HG02852 (cell line): ENCODE data around the gene TTC3.
"Not testable (repeated sequence)": the region's sequence is repeated elsewhere in the genome, so short reads cannot be mapped to it uniquely, and the experiment has no call there.

Experiments
- ATAC-seq: cut with Tn5 transposase; IDR thresholded peaks from one replicate; pipeline ENCODE4 v1.9.1; 2021; ENCODE audit warnings: mild to moderate bottlenecking, moderate library complexity; ENCODE audit not compliant: unreplicated experiment

TTC3 gene

DNA sequence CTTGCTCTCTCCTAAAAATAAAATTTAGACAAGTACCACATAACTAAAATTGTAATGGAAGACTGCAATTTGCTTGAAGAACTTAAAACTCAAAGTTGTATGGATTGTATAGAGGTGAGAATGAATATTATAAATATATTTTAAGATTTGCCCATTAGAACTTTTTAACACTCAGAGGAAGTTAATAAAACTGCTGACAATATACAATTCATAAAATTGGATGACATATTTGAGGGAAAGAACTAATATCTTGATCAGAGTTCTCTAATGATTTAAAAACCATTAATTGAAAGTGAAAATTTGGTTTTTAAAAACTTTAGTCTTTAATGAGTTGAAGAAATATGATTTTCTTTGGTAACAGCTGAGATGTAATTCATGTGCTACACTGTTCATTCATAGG is 20.9 kb downstream of the TTC3 start:
- no peak for ATAC-seq

DNA sequence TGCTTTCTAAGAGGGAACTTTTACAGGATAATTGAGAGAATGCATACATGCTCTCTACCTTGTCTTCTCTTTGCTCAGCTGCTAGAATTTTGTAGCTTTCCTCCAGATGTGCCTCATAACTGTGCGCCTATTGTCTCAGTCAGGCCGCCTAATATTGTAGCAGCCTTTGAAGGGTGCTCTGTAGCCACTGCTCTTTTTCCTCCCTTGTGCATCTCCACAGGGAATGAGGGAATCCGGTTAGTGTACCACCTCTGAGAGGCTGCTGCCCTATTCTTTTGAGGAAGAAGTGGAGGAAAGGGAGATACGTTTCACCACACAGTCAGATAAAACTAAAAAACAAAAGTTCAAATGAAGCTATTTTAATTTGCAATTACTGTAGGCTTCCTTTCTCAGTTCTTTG is 22.8 kb downstream of the TTC3 start:
- ATAC-seq: no peak

DNA sequence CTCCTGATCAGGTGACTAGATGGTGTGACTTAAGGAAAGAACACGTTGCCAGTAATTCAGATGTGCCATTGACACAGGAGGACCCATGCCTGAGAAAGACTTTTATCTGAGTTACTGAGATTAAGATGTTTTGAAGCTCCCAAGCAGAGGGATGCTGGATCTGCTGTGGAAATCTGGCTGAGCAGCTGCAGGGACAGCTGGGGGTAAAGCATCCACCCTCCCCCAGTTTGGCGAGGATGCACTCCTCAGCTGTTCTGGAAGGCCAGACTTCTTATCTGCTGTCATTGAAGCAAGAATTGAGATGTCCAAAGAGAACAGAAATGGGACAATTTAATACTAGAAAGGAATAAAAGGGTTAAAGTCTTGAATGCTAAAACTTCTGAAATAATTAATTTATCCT is 25.7 kb downstream of the TTC3 start:
- no peak for ATAC-seq

DNA sequence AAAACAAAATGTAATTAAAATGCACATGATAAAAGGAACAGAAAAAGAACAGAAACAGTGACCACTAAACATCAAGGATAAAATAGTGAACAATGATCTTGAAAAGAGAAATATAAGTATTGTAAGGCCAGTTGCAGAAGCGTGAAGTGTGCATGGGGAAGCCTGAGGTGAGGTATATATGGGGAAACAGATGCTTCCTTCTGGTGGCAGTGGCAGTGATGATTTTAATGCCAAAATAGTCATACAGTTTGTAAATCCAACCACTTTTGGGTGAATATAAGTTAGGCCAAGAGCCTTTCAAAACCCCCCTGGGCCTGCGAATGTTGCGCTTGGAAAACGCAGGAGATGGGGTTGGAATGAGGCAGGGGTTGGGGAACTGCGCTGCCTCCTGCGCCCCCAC is 27.3 kb downstream of the TTC3 start:
- ATAC-seq: no peak

DNA sequence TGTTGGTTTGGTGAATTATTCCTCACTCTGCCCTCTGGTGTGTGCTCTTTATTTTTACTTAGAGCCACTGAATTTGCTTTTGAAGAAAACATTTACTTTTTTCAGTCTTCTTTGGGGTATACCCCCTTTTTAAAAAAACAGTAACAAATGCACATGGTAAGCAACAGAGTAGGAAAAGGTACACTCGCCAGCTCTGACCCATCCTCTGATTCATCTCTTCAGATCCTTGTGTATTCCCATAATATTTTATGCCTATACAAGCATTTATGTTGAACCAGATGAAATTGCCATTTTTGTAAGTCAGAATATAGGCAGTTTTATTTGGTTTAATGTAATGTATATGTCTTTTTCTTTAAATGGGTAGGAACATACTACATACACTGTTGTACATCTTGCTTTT is 28.3 kb downstream of the TTC3 start:
- no peak for ATAC-seq

DNA sequence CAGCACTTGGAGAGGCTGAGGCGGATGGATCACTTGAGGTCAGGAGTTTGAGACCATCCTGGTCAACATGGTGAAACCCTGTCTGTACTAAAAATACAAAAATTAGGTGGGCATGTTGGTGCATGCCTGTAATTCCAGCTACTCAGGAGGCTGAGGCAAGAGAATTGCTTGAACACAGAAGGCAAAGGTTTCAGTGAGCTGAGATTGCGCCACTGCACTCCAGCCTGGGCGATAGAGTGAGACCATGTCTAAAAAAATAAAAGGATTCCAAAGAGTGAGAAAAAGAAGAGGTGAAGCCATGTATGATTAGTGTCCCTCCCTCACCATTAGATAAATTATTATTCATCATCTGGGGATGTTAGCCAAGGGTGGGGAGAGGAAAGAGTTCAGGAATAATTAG is 29.7 kb downstream of the TTC3 start:
- not testable (repeated sequence) for ATAC-seq

DNA sequence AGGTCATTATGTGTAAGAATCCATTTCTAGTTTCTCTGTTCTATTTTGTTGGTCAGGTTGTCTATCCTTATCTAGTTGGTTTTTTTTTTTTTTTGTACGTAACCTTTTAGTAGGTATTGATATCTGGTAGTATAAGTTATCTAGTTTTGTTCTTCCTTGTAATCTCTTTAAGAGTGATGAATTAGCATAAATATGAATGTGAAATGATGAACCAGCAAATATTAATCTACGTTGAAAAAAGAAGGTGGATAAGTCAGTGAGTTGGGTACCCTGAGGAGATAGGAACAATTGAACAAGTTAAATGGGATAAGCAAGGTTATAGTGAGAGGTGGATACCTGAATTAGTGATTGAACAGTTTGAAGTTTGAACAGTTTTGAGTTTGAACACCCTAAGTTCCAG is 33.9 kb downstream of the TTC3 start:
- ATAC-seq: no peak

DNA sequence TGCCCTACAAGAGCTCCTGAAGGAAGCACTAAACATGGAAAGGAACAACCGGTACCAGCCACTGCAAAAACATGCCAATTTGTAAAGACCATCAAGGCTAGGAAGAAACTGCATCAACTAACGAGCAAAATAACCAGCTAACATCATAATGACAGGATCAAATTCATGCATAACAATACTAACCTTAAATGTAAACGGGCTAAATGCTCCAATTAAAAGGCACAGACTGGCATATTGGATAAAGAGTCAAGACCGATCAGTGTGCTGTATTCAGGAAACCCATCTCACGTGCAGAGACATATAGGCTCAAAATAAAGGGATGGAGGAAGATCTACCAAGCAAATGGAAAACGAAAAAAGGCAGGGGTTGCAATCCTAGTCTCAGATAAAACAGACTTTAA is 38.0 kb downstream of the TTC3 start:
- not testable (repeated sequence) for ATAC-seq

DNA sequence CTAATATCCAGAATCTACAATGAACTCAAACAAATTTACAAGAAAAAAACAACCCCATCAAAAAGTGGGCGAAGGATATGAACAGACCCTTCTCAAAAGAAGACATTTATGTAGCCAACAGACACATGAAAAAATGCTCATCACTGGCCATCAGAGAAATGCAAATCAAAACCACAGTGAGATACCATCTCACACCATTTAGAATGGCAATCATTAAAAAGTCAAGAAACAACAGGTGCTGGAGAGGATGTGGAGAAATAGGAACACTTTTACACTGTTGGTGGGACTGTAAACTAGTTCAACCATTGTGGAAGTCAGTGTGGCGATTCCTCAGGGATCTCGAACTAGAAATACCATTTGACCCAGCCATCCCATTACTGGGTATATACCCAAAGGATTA is 41.2 kb downstream of the TTC3 start:
- ATAC-seq: not testable (repeated sequence)

DNA sequence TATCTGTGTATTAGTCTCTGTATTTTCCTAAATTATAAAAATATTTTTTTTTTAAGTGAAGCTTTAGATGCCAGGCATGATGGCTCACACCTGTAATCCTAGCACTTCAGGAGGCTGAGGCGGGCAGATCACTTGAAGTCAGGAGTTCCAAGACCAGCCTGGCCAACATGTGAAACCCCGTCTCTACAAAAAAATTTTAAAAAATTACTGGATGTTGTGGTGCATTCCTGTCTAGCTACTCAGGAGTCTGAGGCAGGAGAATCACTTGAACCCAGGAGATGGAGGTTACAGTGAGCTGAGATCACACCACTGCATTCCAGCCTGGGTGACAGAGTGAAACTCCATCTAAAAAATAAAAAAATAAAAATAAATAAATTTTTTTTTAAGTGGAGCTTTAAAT is 43.4 kb downstream of the TTC3 start:
- not testable (repeated sequence) for ATAC-seq

DNA sequence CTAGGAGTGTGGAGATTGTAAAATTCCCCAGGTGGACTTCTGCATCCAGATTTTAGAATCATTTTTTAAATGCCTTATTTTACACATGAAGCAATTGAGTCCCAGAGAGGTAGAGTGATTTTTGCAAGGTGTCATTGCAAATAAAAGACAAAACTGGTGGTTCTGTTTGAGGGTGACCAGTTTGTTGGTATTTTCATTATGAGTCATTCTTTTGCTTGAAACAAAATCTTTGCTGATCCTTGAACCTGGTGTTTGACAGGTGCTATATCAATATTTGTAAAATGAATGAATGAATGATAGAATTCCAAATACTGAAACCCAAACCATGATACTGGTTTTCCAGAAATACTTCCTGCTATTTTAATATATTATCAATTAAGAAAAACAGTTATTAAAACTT is 44.1 kb downstream of the TTC3 start:
- no peak for ATAC-seq

DNA sequence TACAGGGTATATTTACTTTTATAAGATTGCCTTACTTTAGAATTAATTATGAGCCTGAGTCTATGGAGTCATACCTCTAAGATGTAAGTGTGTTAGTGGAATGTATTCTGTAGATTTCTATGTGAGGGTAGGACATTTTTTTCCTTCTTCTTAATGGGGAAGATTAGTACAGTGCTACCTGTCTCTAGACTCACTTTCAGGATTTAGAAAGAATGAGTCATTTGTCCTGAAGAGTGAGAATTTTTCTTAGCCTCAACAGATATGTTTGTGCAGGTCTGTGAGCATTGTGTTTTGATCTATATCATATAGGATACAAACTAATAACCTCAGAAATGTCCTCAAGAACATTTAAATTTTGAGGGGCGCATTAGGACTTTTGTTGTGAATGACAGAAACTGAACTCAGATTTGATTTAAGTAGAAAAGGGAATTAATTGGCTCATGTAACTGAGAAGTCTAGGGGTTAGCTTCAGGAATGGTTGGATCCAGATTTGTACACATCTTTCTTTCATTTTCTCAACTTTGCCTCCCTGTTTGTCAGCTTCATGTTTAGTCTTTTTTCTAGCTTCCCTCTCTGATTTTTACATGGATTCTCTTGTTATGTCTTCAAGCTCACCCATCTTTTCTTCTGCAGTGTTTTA is 45.3 kb downstream of the TTC3 start:
- ATAC-seq: no peak

DNA sequence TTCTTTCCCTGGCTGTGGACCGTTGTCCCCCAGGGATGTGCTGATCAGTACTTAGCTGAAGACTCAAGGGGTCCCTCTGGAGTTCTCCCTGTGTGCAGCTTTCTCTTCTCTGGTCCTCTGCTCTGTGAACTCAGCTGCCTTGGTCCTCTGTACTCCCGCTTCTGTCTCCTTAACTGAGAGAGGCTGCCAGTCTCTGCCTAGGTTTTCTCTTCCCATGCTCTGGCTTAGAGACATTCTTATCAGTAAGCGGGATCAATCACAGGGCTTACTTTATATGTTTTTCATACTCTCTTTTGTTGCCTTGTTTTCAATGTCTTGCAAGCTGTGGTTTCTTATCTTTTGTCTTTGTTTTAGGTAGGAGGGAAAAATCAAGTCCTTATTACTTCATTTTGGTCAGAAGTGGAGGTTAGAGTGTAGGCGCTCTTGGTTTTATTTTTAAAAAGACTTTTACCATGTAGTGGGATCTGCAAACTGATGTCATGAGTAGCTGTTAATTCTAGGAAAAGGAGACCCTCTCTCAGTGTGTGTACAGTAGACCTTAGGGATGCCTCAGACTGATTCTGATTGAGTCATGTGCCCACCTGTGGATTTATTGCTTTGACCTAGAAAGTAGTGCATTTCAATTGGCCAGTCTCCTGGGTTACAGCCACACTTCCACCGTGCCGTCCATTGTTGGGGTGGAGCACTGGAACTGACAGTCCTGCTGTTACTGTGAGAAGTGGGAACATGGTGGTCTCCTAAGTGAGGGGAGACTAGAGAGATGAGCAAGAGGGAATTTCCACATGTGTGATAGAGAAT is 46.6 kb downstream of the TTC3 start:
- no peak for ATAC-seq

DNA sequence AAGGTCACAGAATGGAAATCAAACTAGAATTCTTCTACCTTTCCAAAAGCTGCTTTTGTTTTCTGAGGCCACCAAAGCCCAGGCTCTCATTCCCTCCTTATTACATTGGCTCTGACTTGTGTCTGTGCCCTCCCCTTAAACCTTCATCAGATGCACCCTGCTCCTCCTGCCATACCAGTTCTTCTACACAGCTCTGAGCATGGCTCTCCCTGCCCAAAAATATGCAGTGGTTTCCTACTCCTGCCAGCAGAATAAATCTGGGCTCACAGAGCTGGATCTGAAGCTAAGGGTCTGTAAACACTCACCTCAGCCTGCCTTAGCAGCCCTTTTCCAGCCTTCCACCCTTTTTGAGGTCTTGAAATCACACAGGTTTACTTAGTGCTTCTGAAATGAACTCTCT is 55.0 kb downstream of the TTC3 start:
- no peak for ATAC-seq

DNA sequence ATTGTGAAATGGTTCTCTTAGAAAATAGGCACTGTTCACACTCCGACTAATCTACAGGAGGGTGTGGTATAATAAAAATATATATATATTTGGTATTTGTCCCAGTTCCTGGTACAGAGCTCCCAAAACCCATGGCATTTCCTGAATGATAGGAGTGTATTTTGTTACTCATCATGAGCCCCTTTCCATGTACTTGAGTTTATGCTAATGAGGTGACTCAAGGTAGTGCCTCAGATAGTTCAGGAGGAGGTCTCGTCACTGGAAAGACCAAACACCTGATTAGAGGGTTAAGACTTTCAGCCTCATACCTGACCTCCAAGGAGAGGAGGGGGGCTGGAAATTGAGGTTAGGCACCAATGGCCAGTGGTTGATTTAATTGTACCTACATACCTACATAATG is 57.9 kb downstream of the TTC3 start:
- ATAC-seq: no peak

DNA sequence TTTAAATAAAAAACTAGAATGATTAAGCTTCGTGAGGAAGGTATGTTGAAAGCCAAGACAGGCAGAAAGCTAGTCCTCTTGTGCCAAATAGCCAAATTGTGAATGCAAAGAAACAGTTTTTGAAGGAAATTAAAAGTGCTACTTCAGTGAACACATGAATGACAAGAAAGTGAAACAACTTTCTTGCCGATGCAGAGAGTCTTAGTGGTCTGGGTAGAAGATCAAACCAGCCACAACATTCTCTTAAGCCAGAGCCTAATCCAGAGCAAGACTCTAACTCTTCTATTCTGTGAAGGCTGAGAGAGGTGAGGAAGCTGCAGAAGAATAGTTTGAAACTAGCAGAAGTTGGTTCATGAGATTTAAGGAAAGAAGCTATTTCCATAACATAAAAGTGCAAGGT is 63.2 kb downstream of the TTC3 start:
- no peak for ATAC-seq

DNA sequence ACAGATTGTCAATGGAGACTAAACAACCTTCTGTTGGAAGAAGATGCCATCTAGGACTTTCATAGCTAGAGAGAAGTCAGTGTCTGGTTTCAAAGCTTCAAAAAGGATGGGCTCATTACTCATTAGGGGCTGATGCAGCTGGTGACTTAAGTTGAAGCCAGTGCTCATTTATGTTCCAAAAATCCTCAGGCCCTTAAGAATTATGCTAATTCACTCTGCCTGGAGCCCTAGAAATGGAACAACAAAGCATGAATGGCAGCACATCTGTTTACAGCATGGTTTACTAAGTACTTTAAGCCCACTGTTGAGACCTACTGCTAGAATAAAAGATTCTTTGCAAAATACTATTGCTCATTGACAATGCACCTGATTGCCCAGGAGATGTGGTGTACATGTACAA is 63.7 kb downstream of the TTC3 start:
- no peak for ATAC-seq

DNA sequence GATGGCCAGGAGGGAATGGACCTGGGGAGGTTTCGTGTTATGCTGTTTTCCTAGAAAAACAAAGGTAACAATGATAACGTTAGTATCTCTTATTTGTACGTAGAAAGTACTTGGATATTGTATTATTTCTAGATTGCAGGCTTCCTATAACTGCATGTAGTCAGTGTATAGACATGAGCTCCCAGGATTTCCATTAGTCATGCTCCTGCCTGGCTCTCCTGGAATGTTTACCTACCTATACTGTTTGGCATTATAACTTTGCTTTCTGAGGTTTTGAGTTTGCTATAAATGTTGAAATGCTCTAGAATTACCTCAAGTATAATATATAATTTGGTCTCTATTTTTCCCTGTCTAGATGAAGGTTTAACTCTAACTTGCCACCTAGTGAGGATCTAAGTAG is 66.1 kb downstream of the TTC3 start:
- ATAC-seq: no peak

DNA sequence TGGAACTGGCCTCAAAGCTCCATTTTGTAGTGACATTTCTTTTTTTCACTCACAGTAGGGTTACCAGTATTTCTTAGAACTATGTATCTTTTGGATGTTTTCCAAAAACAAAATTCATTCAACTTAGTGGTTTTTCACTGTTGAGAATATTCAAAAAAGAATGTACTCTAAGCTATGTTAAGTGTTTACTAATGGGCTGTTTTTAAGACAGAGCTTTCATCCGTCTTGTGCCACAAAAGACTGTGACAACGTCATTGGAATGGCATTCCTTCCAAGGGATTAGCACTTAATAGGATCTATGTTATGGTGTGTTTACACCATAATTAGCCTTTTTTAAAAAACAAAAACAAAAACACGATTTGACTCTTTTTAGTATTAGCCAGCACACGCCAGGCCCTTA is 66.8 kb downstream of the TTC3 start:
- ATAC-seq: no peak

DNA sequence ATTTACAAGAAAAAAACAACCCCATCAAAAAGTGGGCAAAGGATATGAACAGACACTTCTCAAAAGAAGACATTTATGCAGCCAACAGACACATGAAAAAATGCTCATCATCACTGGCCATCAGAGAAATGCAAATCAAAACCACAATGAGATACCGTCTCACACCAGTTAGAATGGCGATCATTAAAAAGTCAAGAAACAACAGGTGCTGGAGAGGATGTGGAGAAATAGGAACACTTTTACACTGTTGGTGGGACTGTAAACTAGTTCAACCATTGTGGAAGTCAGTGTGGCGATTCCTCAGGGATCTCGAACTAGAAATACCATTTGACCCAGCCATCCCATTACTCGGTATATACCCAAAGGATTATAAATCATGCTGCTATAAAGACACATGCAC is 70.3 kb downstream of the TTC3 start:
- not testable (repeated sequence) for ATAC-seq

DNA sequence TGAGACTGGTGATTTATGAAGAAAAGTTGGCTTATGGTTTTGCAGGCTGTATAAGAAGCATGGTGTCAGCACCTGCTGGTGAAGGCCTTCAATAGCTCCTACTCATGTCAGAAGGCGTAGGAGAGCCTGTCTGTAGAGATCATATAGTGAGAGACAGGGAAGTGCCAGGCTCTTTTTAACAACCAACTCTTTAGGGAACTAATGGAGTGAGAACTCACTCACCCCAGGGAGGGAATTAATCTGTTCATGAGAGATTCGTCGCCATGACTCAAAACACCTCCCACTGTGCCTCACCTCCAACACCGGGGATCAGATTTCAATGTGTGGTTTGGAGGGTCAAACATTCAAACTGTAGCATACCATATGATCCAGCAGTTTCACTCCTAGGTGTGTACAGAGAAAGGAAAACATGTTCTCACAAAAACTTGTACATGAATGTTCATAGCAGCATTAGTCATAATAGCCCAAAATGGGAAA is 72.6 kb downstream of the TTC3 start:
- no peak for ATAC-seq
